ENCODE data around the gene NASP.

- no peak for TF ChIP-seq EZH2phosphoT487 (IDR thresholded peaks at IDR 0.05; ENCODE audit: borderline replicate concordance)
- no peak for TF ChIP-seq CTCF (conservative IDR thresholded peaks at IDR 0.05; ENCODE audit: low read length)
These were observed 13.2 kb upstream of the NASP start for GRCh38 chr1:45570631-45571030.

All from Loucy (cell line).